Mesendoderm (in vitro differentiated cells): Measurements from ENCODE around the gene GPR179.
A peak's percentile ranks its signal among the peaks of the same experiment; 100 is the strongest.

ENCODE experiments used
- DNase-seq: peaks from one replicate; pipeline ENCODE4 v3.0.0; 2013
- H2AK5ac ChIP-seq: 2 replicates; pipeline ENCODE4 v1.6.1; 2013; ENCODE audit warnings: low read length, inconsistent platforms
- H2BK120ac ChIP-seq: 2 replicates; pipeline ENCODE4 v1.6.1; 2013; ENCODE audit warnings: low read depth, mild to moderate bottlenecking, low read length, moderate library complexity, mixed read lengths
- H2BK15ac ChIP-seq: replicated peaks from 2 replicates; pipeline ENCODE4 v1.6.1; 2013; ENCODE audit warnings: low read depth, mild to moderate bottlenecking, moderate library complexity
- H2BK5ac ChIP-seq: 2 replicates; pipeline ENCODE4 v1.6.1; 2013; ENCODE audit warnings: low read length, inconsistent platforms
- H3K18ac ChIP-seq: 2 replicates; pipeline ENCODE4 v1.6.1; 2013; ENCODE audit warnings: mild to moderate bottlenecking, low read length, mixed read lengths
- H3K23ac ChIP-seq: one replicate; pipeline ENCODE4 v1.6.1; 2013; ENCODE audit warnings: low read length
- H3K27ac ChIP-seq: 2 replicates; pipeline ENCODE4 v1.5.1; 2013; ENCODE audit warnings: low read depth, mild to moderate bottlenecking, inconsistent platforms, low read length, moderate library complexity
- H3K27me3 ChIP-seq: 2 replicates; pipeline ENCODE4 v1.6.1; 2013; ENCODE audit warnings: low read length, control low read depth, mild to moderate bottlenecking, inconsistent platforms; ENCODE audit not compliant: insufficient read depth, poor library complexity
- H3K36me3 ChIP-seq: 2 replicates; pipeline ENCODE4 v1.6.1; 2013; ENCODE audit warnings: low read length, inconsistent platforms; ENCODE audit not compliant: control insufficient read depth, insufficient read depth
- H3K4ac ChIP-seq: one replicate; pipeline ENCODE4 v1.6.1; 2013; ENCODE audit warnings: low read depth, mild to moderate bottlenecking, low read length, moderate library complexity
- H3K4me1 ChIP-seq: 2 replicates; pipeline ENCODE4 v1.6.1; 2013; ENCODE audit warnings: low read depth, low read length, inconsistent platforms; ENCODE audit not compliant: control insufficient read depth
- H3K4me2 ChIP-seq: 2 replicates; pipeline ENCODE4 v1.6.1; 2013; ENCODE audit warnings: low read length
- H3K4me3 ChIP-seq: 2 replicates; pipeline ENCODE4 v1.5.1; 2013; ENCODE audit warnings: mild to moderate bottlenecking, low read length
- H3K56ac ChIP-seq: one replicate; pipeline ENCODE4 v1.6.1; 2013; ENCODE audit warnings: low read length
- H3K79me1 ChIP-seq: 2 replicates; pipeline ENCODE4 v1.6.1; 2013; ENCODE audit warnings: low read length, inconsistent platforms
- H3K79me2 ChIP-seq: 2 replicates; pipeline ENCODE4 v1.6.1; 2013; ENCODE audit warnings: mild to moderate bottlenecking, low read length; ENCODE audit not compliant: control insufficient read depth, insufficient read depth
- H3K9ac ChIP-seq: 2 replicates; pipeline ENCODE4 v1.6.1; 2013; ENCODE audit warnings: low read length, inconsistent platforms
- H4K5ac ChIP-seq: one replicate; pipeline ENCODE4 v1.6.1; 2013; ENCODE audit warnings: low read length
- H4K8ac ChIP-seq: one replicate; pipeline ENCODE4 v1.6.1; 2013; ENCODE audit warnings: low read depth, mild to moderate bottlenecking, control low read depth, low read length, moderate library complexity
- WGBS: extraction: QIAGEN DNeasy Blood & Tissue Kit; methylation state at CpG from one replicate; pipeline ENCODE4 v1.1.7; 2013; ENCODE audit warnings: low lambda C conversion rate, missing lambda C conversion rate; ENCODE audit not compliant: insufficient coverage; ENCODE audit errors: extremely low coverage; 5-methylcytosine and 5-hydroxymethylcytosine counted together

The GPR179 gene

DNA sequence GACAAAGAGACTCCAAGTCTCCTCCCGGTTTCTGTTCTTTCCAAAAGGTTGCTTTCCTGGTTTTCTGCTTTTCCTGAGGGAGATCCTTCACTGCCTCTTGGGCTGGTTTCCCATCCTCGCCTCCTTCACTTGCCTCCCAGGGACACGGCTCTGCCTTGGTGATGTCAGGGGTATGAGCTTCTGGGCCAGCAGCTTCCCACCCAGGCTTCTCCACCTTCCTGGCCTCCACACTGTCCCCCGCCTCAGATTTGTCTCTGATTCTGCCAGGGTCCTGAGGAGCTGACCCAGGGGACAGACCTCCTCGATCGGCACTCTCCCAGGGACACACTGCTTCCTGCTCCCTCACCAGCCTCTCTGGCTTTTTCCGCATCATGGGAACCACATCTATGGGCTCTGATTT, 14.5 kb downstream of the GPR179 start:
- no peak overlapping the region for H2BK15ac ChIP-seq
- WGBS, result no CpG with 5 or more reads among the region's 7 CpGs

GRCh38 chr17:38328620-38329019, 15.1 kb downstream of the GPR179 start:
- Histone ChIP-seq H3K56ac (no peak overlapping the region), H2BK5ac (no peak overlapping the region), H4K5ac (no peak overlapping the region), H3K36me3 (no peaks in the 10 kb centered on the region), H3K18ac (no peak overlapping the region), H2BK120ac (no peak overlapping the region), H3K4me3 (no peak overlapping the region), H3K4me1 (peaks cover 8% of the 10 kb centered on the region), H3K4ac (no peak overlapping the region), H3K79me2 (no peaks in the 10 kb centered on the region), H3K27me3 (no peaks in the 10 kb centered on the region), H2BK15ac (no peak overlapping the region), H2AK5ac (no peak overlapping the region), H3K23ac (no peak overlapping the region), H4K8ac (no peak overlapping the region), H3K79me1 (no peaks in the 10 kb centered on the region), H3K27ac (no peak overlapping the region), H3K9ac (no peak overlapping the region), H3K4me2 (no peak overlapping the region)
- DNase-seq, result no peak
- WGBS, result no CpG with 5 or more reads among the region's 7 CpGs

More for the DNA sequence above, 14.5 kb downstream of the GPR179 start:
- no peak overlapping the region for H3K23ac ChIP-seq
- H3K79me1 ChIP-seq, result no peaks in the 10 kb centered on the region
- H3K4me3 ChIP-seq, result no peak overlapping the region
- no peak overlapping the region for H3K4me2 ChIP-seq
- no peak overlapping the region for H4K5ac ChIP-seq
- no peaks in the 10 kb centered on the region for H3K27me3 ChIP-seq
- no peaks in the 10 kb centered on the region for H3K36me3 ChIP-seq
- peaks cover 8% of the 10 kb centered on the region for H3K4me1 ChIP-seq
- H3K27ac ChIP-seq, result no peak overlapping the region
- H2AK5ac ChIP-seq, result no peak overlapping the region
- no peak overlapping the region for H3K4ac ChIP-seq
- no peak overlapping the region for H3K56ac ChIP-seq
- DNase-seq, result no peak
- H3K9ac ChIP-seq, result no peak overlapping the region
- no peak overlapping the region for H3K18ac ChIP-seq
- H2BK5ac ChIP-seq, result no peak overlapping the region
- no peak overlapping the region for H4K8ac ChIP-seq
- no peaks in the 10 kb centered on the region for H3K79me2 ChIP-seq
- H2BK120ac ChIP-seq, result no peak overlapping the region

DNA sequence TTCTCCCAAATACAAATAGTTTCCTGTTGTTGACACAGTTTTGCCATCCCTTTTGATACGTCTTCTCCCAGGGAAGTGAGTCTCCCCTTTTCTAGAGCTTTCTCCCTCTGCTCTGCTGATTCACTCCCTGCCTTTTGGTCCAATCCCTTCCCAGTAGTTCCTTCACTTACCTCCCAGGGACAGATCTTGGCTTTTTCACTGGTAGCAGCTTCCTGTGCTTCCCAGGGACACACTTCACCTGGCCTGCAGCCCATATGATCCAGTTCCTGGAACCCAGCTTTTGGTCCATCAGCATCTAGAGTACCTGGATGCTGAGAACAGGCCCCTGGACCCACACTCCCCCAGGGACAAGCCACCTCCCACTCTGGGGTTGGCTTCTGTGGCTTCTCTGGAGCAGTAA, 15.8 kb downstream of the GPR179 start:
- no peaks in the 10 kb centered on the region for H3K79me2 ChIP-seq
- peaks cover 8% of the 10 kb centered on the region for H3K4me1 ChIP-seq
- H3K56ac ChIP-seq, result no peak overlapping the region
- no peaks in the 10 kb centered on the region for H3K36me3 ChIP-seq
- no peak overlapping the region for H3K4ac ChIP-seq
- H3K9ac ChIP-seq, result no peak overlapping the region
- H2AK5ac ChIP-seq, result no peak overlapping the region
- no peak overlapping the region for H2BK5ac ChIP-seq
- H3K79me1 ChIP-seq, result no peaks in the 10 kb centered on the region
- H4K5ac ChIP-seq, result no peak overlapping the region
- H3K18ac ChIP-seq, result no peak overlapping the region
- no peak overlapping the region for H3K4me3 ChIP-seq
- no peak for DNase-seq
- H3K27me3 ChIP-seq, result no peaks in the 10 kb centered on the region
- H3K23ac ChIP-seq, result no peak overlapping the region
- H2BK15ac ChIP-seq, result no peak overlapping the region
- H3K27ac ChIP-seq, result no peak overlapping the region
- H2BK120ac ChIP-seq, result no peak overlapping the region
- whole genome bisulfite sequencing, result no CpG with 5 or more reads among the region's 1 CpG
- H3K4me2 ChIP-seq, result no peak overlapping the region
- no peak overlapping the region for H4K8ac ChIP-seq

DNA sequence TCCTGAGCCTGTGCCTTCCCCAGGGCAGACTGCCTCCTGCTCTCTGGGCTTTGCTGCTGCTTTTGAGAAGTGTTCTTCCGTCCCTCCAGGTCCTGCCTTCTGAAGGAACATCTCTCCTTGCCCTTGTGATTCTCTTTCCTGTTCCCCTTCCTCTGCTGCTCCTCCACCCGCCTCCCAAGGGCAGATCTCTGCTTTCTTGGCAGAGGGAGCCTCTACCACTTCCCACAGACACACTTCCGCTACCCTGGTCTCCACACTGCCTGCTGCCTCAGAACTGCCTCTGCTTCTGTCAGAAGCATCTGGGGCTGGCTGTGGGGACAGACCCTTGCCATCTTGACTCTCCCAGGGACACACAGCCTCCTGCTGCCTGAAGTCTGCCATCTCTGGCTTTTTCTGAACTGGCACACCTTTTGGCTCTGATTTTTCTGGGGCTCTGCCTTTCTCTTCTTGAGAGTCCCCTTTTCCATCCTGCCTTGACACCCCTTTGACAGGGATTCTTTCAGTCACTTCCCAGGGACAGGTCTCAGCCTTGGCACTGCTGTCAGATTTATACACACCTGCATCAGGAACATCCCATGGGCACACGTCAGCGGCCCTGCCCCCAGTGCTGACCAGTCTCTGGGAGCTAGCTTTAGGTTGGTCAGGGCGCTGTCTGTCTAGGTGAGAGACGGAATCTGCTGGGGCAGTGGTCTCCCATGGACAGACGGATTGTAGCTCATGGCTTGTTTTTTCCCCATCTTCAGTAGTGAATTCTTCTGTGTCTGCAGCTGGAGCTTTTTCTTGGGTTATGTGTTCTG, 16.6 kb downstream of the GPR179 start:
- H3K4me3 ChIP-seq, result no peak overlapping the region
- peaks cover 8% of the 10 kb centered on the region for H3K4me1 ChIP-seq
- H3K27me3 ChIP-seq, result no peaks in the 10 kb centered on the region
- H3K23ac ChIP-seq, result no peak overlapping the region
- no peak overlapping the region for H2AK5ac ChIP-seq
- H3K18ac ChIP-seq, result no peak overlapping the region
- no peak overlapping the region for H2BK120ac ChIP-seq
- no peak overlapping the region for H4K8ac ChIP-seq
- H3K79me1 ChIP-seq, result no peaks in the 10 kb centered on the region
- H3K27ac ChIP-seq, result no peak overlapping the region
- no peak overlapping the region for H3K4ac ChIP-seq
- no peak overlapping the region for H4K5ac ChIP-seq
- peaks cover 2% of the 10 kb centered on the region for H3K36me3 ChIP-seq
- H2BK5ac ChIP-seq, result no peak overlapping the region
- H2BK15ac ChIP-seq, result no peak overlapping the region
- no peak for DNase-seq
- no peak overlapping the region for H3K56ac ChIP-seq
- no peaks in the 10 kb centered on the region for H3K79me2 ChIP-seq
- H3K9ac ChIP-seq, result no peak overlapping the region
- no peak overlapping the region for H3K4me2 ChIP-seq
- no CpG with 5 or more reads among the region's 8 CpGs for WGBS

- DNase-seq, result peak; percentile 71
- no peak overlapping the region for H4K8ac ChIP-seq
- no peak overlapping the region for H2BK5ac ChIP-seq
- H3K27me3 ChIP-seq, result no peaks in the 10 kb centered on the region
- H3K79me2 ChIP-seq, result no peaks in the 10 kb centered on the region
- no peak overlapping the region for H3K4me2 ChIP-seq
- H3K27ac ChIP-seq, result no peak overlapping the region
- no peak overlapping the region for H4K5ac ChIP-seq
- H2BK15ac ChIP-seq, result no peak overlapping the region
- no peak overlapping the region for H3K18ac ChIP-seq
- H3K23ac ChIP-seq, result no peak overlapping the region
- H3K56ac ChIP-seq, result peak overlapping the region; percentile 58
- no peak overlapping the region for H3K4ac ChIP-seq
- H2BK120ac ChIP-seq, result no peak overlapping the region
- peaks cover 8% of the 10 kb centered on the region for H3K4me1 ChIP-seq
- WGBS, result no CpG with 5 or more reads among the region's 5 CpGs
- peaks cover 5% of the 10 kb centered on the region for H3K36me3 ChIP-seq
- no peak overlapping the region for H3K9ac ChIP-seq
- H3K79me1 ChIP-seq, result no peaks in the 10 kb centered on the region
- no peak overlapping the region for H2AK5ac ChIP-seq
- H3K4me3 ChIP-seq, result no peak overlapping the region
Measured at GRCh38 chr17:38325221-38325851, 18.4 kb downstream of the GPR179 start.
